Kidney epithelial cell (primary cell): ENCODE data around the gene AXIN2. TPM values are rescaled to one million over a fixed set of nuclear protein-coding genes. Genes with fewer than 3 reads are reported as not detected.

Source experiments
- DNase-seq: peaks from one replicate; pipeline ENCODE4 v3.0.0-alpha.2; 2010; ENCODE audit warnings: low read depth
- H3K27me3 ChIP-seq: 2 replicates; pipeline ENCODE4 v1.6.0; 2011; ENCODE audit warnings: low read length; ENCODE audit not compliant: control insufficient read depth, insufficient read depth
- H3K36me3 ChIP-seq: 2 replicates; pipeline ENCODE4 v1.5.1; 2011; ENCODE audit warnings: low read length; ENCODE audit not compliant: control insufficient read depth, insufficient read depth
- H3K4me3 ChIP-seq: 2 replicates; pipeline ENCODE4 v1.5.1; 2011; ENCODE audit warnings: low read depth, mild to moderate bottlenecking, control low read depth, low read length
- CTCF ChIP-seq: IDR thresholded peaks from 2 replicates; pipeline ENCODE4 v1.5.1; 2011; ENCODE audit warnings: mild to moderate bottlenecking, moderate library complexity, low read length, control low read depth, inconsistent platforms; ENCODE audit not compliant: insufficient read depth, poor library complexity, severe bottlenecking
- total RNA-seq: library from RNA; depleted of rRNA; stranded (reverse); fragments of >200 nt; gene quantifications from 2 replicates; pipeline ENCODE4 v1.2.3, GENCODE V29; 2015

Gene AXIN2
- total RNA-seq, 1 donor from 2014 or later = 2.4 TPM

GRCh38 chr17:65593092-65593854 lies 31.8 kb upstream of the AXIN2 start:
- no peak for TF ChIP-seq CTCF
- DNase-seq = no peak
- Histone ChIP-seq H3K36me3 (no peaks in the 10 kb centered on the region), H3K4me3 (no peak overlapping the region), H3K27me3 (no peaks in the 10 kb centered on the region)

GRCh38 chr17:65592125-65592965 lies 30.9 kb upstream of the AXIN2 start:
- no peaks in the 10 kb centered on the region for H3K36me3 ChIP-seq
- TF ChIP-seq CTCF = no peak
- no peak for DNase-seq
- no peaks in the 10 kb centered on the region for H3K27me3 ChIP-seq
- H3K4me3 ChIP-seq = no peak overlapping the region

GRCh38 chr17:65589321-65589720 lies 27.9 kb upstream of the AXIN2 start:
- no peak for TF ChIP-seq CTCF
- H3K36me3 ChIP-seq = no peaks in the 10 kb centered on the region
- no peak for DNase-seq

GRCh38 chr17:65588181-65588808 lies 26.8 kb upstream of the AXIN2 start:
- H3K36me3 ChIP-seq = no peaks in the 10 kb centered on the region
- TF ChIP-seq CTCF = no peak
- no peak for DNase-seq
- no peaks in the 10 kb centered on the region for H3K27me3 ChIP-seq
- H3K4me3 ChIP-seq = no peak overlapping the region

More at GRCh38 chr17:65589321-65589720, 27.9 kb upstream of the AXIN2 start:
- H3K27me3 ChIP-seq = no peaks in the 10 kb centered on the region
- no peak overlapping the region for H3K4me3 ChIP-seq

- Histone ChIP-seq H3K27me3 (no peaks in the 10 kb centered on the region), H3K36me3 (no peaks in the 10 kb centered on the region), H3K4me3 (no peak overlapping the region)
- no peak for TF ChIP-seq CTCF
- no peak for DNase-seq
Measured at GRCh38 chr17:65587534-65588180, 26.2 kb upstream of the AXIN2 start.
